WTC11 (cell line): ENCODE data around the gene ZNF507. TPM values are rescaled to one million over a fixed set of nuclear protein-coding genes. Genes with fewer than 3 reads are reported as not detected.

Experiments
- ATAC-seq: fragments of 200-7000 bp; cut with Tn5 transposase; 2 replicates; pipeline ENCODE4 v1.10.0; 2021; ENCODE audit warnings: mild to moderate bottlenecking, moderate library complexity
- CTCF ChIA-PET: fragments of 300-600 bp; sonication (Branson Sonifier 250); formaldehyde crosslinking; loops from one replicate; lab custom pipeline; 2021; ENCODE audit warnings: antibody characterized with exemption; lab: Charles Lee
- POLR2A ChIA-PET: fragments of 350-600 bp; sonication (Branson Sonifier 250); formaldehyde crosslinking; loops from one replicate; lab custom pipeline; 2021; ENCODE audit warnings: antibody characterized with exemption; lab: Charles Lee
- DNase-seq: peaks from one replicate; pipeline ENCODE4 v3.0.0; 2021; ENCODE audit warnings: low spot score
- H3K27ac Mint-ChIP-seq: 2 replicates; pipeline ENCODE4 v1.8.0; 2021; ENCODE audit warnings: mixed read lengths
- H3K27me3 Mint-ChIP-seq: 2 replicates; pipeline ENCODE4 v1.8.0; 2021; ENCODE audit warnings: low read depth, mild to moderate bottlenecking, moderate library complexity, mixed read lengths
- H3K36me3 Mint-ChIP-seq: 2 replicates; pipeline ENCODE4 v1.8.0; 2021; ENCODE audit warnings: mixed read lengths
- H3K4me1 Mint-ChIP-seq: 2 replicates; pipeline ENCODE4 v1.8.0; 2022; ENCODE audit warnings: mixed read lengths
- H3K4me3 Mint-ChIP-seq: 2 replicates; pipeline ENCODE4 v1.8.0; 2021; ENCODE audit warnings: mild to moderate bottlenecking, moderate library complexity, mixed read lengths
- H3K9me3 Mint-ChIP-seq: 2 replicates; pipeline ENCODE4 v1.8.0; 2021; ENCODE audit warnings: mixed read lengths
- ATF6 ChIP-seq: sonication (generic); formaldehyde crosslinking; IDR thresholded peaks from 2 replicates; pipeline ENCODE4 v1.8.1; 2023; ENCODE audit warnings: mild to moderate bottlenecking, missing genetic modification reagents
- CDX4 ChIP-seq: fragments of 250-450 bp; sonication (Bioruptor Pico); IDR thresholded peaks from 2 replicates; pipeline ENCODE4 v1.9.0; 2021; ENCODE audit warnings: moderate library complexity, mild to moderate bottlenecking, inconsistent platforms, borderline replicate concordance
- E2F5 ChIP-seq: sonication (generic); formaldehyde crosslinking; IDR thresholded peaks from 2 replicates; pipeline ENCODE4 v1.8.1; 2022; ENCODE audit warnings: mild to moderate bottlenecking, moderate library complexity, missing genetic modification reagents
- ERG ChIP-seq: fragments of 250-450 bp; sonication (Bioruptor Pico); IDR thresholded peaks from 2 replicates; pipeline ENCODE4 v1.8.0; 2021; ENCODE audit warnings: mild to moderate bottlenecking
- FOXJ3 ChIP-seq: sonication (generic); formaldehyde crosslinking; IDR thresholded peaks from 2 replicates; pipeline ENCODE4 v1.9.0; 2021; ENCODE audit warnings: missing genetic modification reagents, mild to moderate bottlenecking, borderline replicate concordance
- FOXK1 ChIP-seq: sonication (generic); formaldehyde crosslinking; IDR thresholded peaks from 2 replicates; pipeline ENCODE4 v1.8.0; 2022; ENCODE audit warnings: mild to moderate bottlenecking, moderate library complexity, missing genetic modification reagents
- FOXP1 ChIP-seq: sonication (generic); formaldehyde crosslinking; IDR thresholded peaks from 2 replicates; pipeline ENCODE4 v1.8.0; 2022; ENCODE audit warnings: missing genetic modification reagents, mild to moderate bottlenecking, moderate library complexity, borderline replicate concordance
- IRF1 ChIP-seq: sonication (generic); formaldehyde crosslinking; IDR thresholded peaks from 2 replicates; pipeline ENCODE4 v1.8.0; 2023; ENCODE audit warnings: missing genetic modification reagents
- IRF2 ChIP-seq: sonication (generic); formaldehyde crosslinking; IDR thresholded peaks from 2 replicates; pipeline ENCODE4 v1.8.0; 2022; ENCODE audit warnings: low read depth, missing genetic modification reagents, borderline replicate concordance
- MXD4 ChIP-seq: fragments of 250-450 bp; sonication (Bioruptor Pico); IDR thresholded peaks from 2 replicates; pipeline ENCODE4 v1.8.0; 2021; ENCODE audit warnings: mild to moderate bottlenecking, moderate library complexity, borderline replicate concordance
- NR2C2 ChIP-seq: sonication (generic); formaldehyde crosslinking; IDR thresholded peaks from 2 replicates; pipeline ENCODE4 v1.8.0; 2022; ENCODE audit warnings: mild to moderate bottlenecking, missing genetic modification reagents
- ZBTB21 ChIP-seq: sonication (generic); formaldehyde crosslinking; IDR thresholded peaks from 2 replicates; pipeline ENCODE4 v1.8.1; 2023; ENCODE audit warnings: mild to moderate bottlenecking, missing genetic modification reagents, borderline replicate concordance
- ZMAT4 ChIP-seq: fragments of 250-450 bp; sonication (Bioruptor Pico); IDR thresholded peaks from 2 replicates; pipeline ENCODE4 v1.9.0; 2021; ENCODE audit warnings: mild to moderate bottlenecking
- ZNF219 ChIP-seq: sonication (generic); formaldehyde crosslinking; IDR thresholded peaks from 2 replicates; pipeline ENCODE4 v1.8.0; 2023; ENCODE audit warnings: missing genetic modification reagents, mild to moderate bottlenecking, borderline replicate concordance
- ZNF263 ChIP-seq: sonication (generic); formaldehyde crosslinking; IDR thresholded peaks from 2 replicates; pipeline ENCODE4 v1.8.1; 2022; ENCODE audit warnings: low read depth, mild to moderate bottlenecking, moderate library complexity, missing genetic modification reagents
- ZNF396 ChIP-seq: fragments of 250-450 bp; sonication (Bioruptor Pico); IDR thresholded peaks from 2 replicates; pipeline ENCODE4 v1.8.0; 2021; ENCODE audit warnings: mild to moderate bottlenecking, moderate library complexity, borderline replicate concordance
- ZNF423 ChIP-seq: fragments of 250-450 bp; sonication (Bioruptor Pico); IDR thresholded peaks from 2 replicates; pipeline ENCODE4 v2.1.2; 2022; ENCODE audit warnings: mild to moderate bottlenecking, moderate library complexity
- ZNF532 ChIP-seq: fragments of 250-450 bp; sonication (Bioruptor Pico); IDR thresholded peaks from 2 replicates; pipeline ENCODE4 v1.9.0; 2021; ENCODE audit warnings: mild to moderate bottlenecking, borderline replicate concordance
- ZNF671 ChIP-seq: fragments of 250-450 bp; sonication (Bioruptor Pico); IDR thresholded peaks from 2 replicates; pipeline ENCODE4 v1.8.0; 2021; ENCODE audit warnings: mild to moderate bottlenecking
- ZSCAN18 ChIP-seq: fragments of 250-450 bp; sonication (Bioruptor Pico); IDR thresholded peaks from 2 replicates; pipeline ENCODE4 v2.1.2; 2022; ENCODE audit warnings: mild to moderate bottlenecking, moderate library complexity
- total RNA-seq: library from RNA; stranded (reverse); gene quantifications from 3 replicates; pipeline ENCODE4 v1.2.3, GENCODE V29; 2021

The ZNF507 gene
- total RNA-seq, 1 experiment from 2014 or later: 27.6 TPM

- Mint-ChIP-seq H3K9me3 (peaks cover 4% of the 10 kb centered on the region), H3K27me3 (no peaks in the 10 kb centered on the region), H3K4me3 (no peak overlapping the region), H3K36me3 (peaks cover under 1% of the 10 kb centered on the region; the same call in 1 of the 2 replicates), H3K4me1 (peaks cover 29% of the 10 kb centered on the region), H3K27ac (peak overlapping the region; percentile 90; the same call in 1 of the 2 replicates)
- ATAC-seq: peak; percentile 69
- ChIA-PET POLR2A (no interaction called here), CTCF (interaction anchor here (2.3 kb wide), 1 partner anchor 11 kb away, joined by 8 read pairs; no protein-coding TSS in a partner anchor)
- TF ChIP-seq FOXK1: no peak
- peak; percentile 38; the same call in 1 of the 2 replicates for TF ChIP-seq ZNF423 (CRISPR knock-in tag)
- no peak for TF ChIP-seq ZNF263 (CRISPR knock-in tag)
- TF ChIP-seq ERG: 0 out of 2 replicates have a peak, but pooled peaks have one; percentile 72
- peak; percentile 69 for TF ChIP-seq ZSCAN18 (CRISPR knock-in tag)
- TF ChIP-seq FOXJ3 (CRISPR knock-in tag): no peak
- no peak for TF ChIP-seq ZMAT4 (CRISPR knock-in tag)
- TF ChIP-seq MXD4 (CRISPR knock-in tag): peak; percentile 68; the same call in 1 of the 2 replicates
- peak; percentile 83; the same call in 1 of the 2 replicates for TF ChIP-seq ZNF396 (CRISPR knock-in tag)
- peak; percentile 92 for TF ChIP-seq ZNF532
- no peak for DNase-seq
Observed at GRCh38 chr19:32308431-32309077, 36.9 kb upstream of the ZNF507 start.

GRCh38 chr19:32309711-32310390 lies 35.6 kb upstream of the ZNF507 start:
- DNase-seq (no peak), ATAC-seq (peak; percentile 33; the same call in 1 of the 2 replicates)
- Mint-ChIP-seq H3K4me3 (no peak overlapping the region), H3K27me3 (no peaks in the 10 kb centered on the region), H3K9me3 (no peaks in the 10 kb centered on the region), H3K27ac (peak overlapping the region; percentile 89), H3K4me1 (peaks cover 35% of the 10 kb centered on the region), H3K36me3 (no peaks in the 10 kb centered on the region)
- POLR2A ChIA-PET: interaction anchor here (0.5 kb wide), 1 partner anchor 239 kb away, joined by 6 read pairs; no protein-coding TSS in a partner anchor
- CTCF ChIA-PET: interaction anchor here (1.3 kb wide), 1 partner anchor 9 kb away, joined by 8 read pairs; no protein-coding TSS in a partner anchor
- TF ChIP-seq ZNF263 (CRISPR knock-in tag) (no peak), CDX4 (no peak), ATF6 (CRISPR knock-in tag) (no peak), NR2C2 (CRISPR knock-in tag) (no peak), ZBTB21 (no peak), FOXP1 (CRISPR knock-in tag) (no peak), ZNF219 (CRISPR knock-in tag) (no peak), IRF1 (no peak), IRF2 (CRISPR knock-in tag) (no peak), ZNF423 (CRISPR knock-in tag) (no peak), FOXJ3 (CRISPR knock-in tag) (no peak), E2F5 (CRISPR knock-in tag) (no peak), ZNF671 (CRISPR knock-in tag) (no peak)
